ENCODE measurements around the gene LAMA4.

DNA sequence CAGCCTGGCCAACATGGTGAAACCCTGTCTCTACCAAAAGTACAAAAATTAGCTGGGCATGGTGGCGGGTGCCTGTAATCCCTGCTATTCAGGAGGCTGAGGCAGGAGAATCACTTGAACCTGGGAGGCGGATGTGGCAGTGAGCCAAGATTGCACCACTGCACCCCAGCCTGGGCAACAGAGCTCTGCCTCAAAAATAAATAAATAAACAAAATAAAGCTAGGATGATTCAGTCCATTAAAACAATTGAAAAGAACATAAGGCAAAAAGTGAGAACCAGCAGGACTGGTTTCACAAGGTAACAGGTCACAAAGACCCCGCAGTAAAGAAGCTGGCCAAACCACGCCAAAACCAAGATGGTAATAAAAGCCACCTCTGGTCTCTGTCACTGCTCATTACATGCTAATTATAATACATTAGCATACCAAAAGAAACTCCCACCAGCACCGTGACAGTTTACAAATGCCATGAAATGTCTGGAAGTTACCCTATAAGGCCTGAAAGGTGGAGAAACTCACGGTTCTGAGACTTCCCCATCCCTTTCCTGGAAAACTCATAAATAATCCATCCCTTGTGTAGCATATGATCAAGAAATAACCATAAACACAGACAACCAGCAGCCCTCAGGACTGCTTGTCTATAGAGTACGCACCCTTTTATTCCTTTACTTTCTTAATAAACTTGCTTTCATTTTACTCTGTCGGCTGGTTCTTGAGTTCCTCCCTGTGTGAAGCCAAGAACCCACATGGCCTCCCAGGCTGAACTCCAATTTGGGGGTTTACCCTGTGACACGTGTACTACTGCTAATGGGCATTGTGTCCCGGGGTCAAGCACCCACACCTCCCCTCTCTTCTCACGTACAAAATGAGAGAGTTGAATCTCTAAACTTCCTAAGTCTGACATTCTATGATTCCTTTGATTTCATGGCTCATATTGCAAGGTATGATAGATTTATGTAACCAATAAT is 10.2 kb downstream of the LAMA4 start:
- TF ChIP-seq POLR2A (IDR thresholded peaks at IDR 0.05; ENCODE audit: low read depth, low read length) (no peak), POLR2AphosphoS5 (IDR thresholded peaks at IDR 0.05; ENCODE audit: low read depth, low read length) (no peak), POU2F2 (IDR thresholded peaks at IDR 0.05; ENCODE audit: low read depth, low read length) (no peak), SPI1 (IDR thresholded peaks at IDR 0.05; ENCODE audit: low read depth, low read length) (no peak), TAF1 (IDR thresholded peaks at IDR 0.05; ENCODE audit: low read depth, low read length) (no peak), PAX5 (IDR thresholded peaks at IDR 0.05; ENCODE audit: insufficient read depth, low read length, severe bottlenecking) (no peak)
